ENCODE measurements around the gene NBEAL2.
"Not testable (repeated sequence)": the region's sequence is repeated elsewhere in the genome, so short reads cannot be mapped to it uniquely, and the experiment has no call there.

Gene NBEAL2

GRCh38 chr3:47016086-47016933 is 36.8 kb downstream of the NBEAL2 start:
- no peak for DNase-seq

GRCh38 chr3:47016934-47017435 is 37.5 kb downstream of the NBEAL2 start:
- no peak for DNase-seq

GRCh38 chr3:47017504-47018268 is 38.2 kb downstream of the NBEAL2 start:
- DNase-seq: no peak

- no peak for DNase-seq
Observed at GRCh38 chr3:47018269-47018611, 38.8 kb downstream of the NBEAL2 start.

- DNase-seq: no peak
Observed at GRCh38 chr3:47019201-47019600, 39.7 kb downstream of the NBEAL2 start.

- DNase-seq: no peak
Observed at GRCh38 chr3:47020311-47020710, 40.8 kb downstream of the NBEAL2 start.

GRCh38 chr3:47022641-47023071 is 43.2 kb downstream of the NBEAL2 start:
- DNase-seq: no peak

GRCh38 chr3:47024932-47025331 is 45.5 kb downstream of the NBEAL2 start:
- DNase-seq: no peak

- not testable (repeated sequence) for DNase-seq
Observed at GRCh38 chr3:47026432-47026831, 47.0 kb downstream of the NBEAL2 start.

- no peak for DNase-seq
Observed at GRCh38 chr3:47028146-47028545, 48.7 kb downstream of the NBEAL2 start.

GRCh38 chr3:47028667-47029066 is 49.2 kb downstream of the NBEAL2 start:
- no peak for DNase-seq

GRCh38 chr3:47031041-47031440 is 51.6 kb downstream of the NBEAL2 start:
- not testable (repeated sequence) for DNase-seq

- no peak for DNase-seq
Observed at GRCh38 chr3:47034868-47035489, 55.5 kb downstream of the NBEAL2 start.

- no peak for DNase-seq
Observed at GRCh38 chr3:47035645-47036044, 56.2 kb downstream of the NBEAL2 start.

GRCh38 chr3:47036145-47036544 is 56.7 kb downstream of the NBEAL2 start:
- no peak for DNase-seq

GRCh38 chr3:47037302-47037701 is 57.8 kb downstream of the NBEAL2 start:
- DNase-seq: not testable (repeated sequence)

- no peak for DNase-seq
Observed at GRCh38 chr3:47041114-47041513, 61.6 kb downstream of the NBEAL2 start.

GRCh38 chr3:47042231-47042791 is 62.8 kb downstream of the NBEAL2 start:
- no peak for DNase-seq

- no peak for DNase-seq
Observed at GRCh38 chr3:47047069-47047468, 67.6 kb downstream of the NBEAL2 start.

- DNase-seq: no peak
Observed at GRCh38 chr3:47047673-47048072, 68.2 kb downstream of the NBEAL2 start.

- no peak for DNase-seq
Observed at GRCh38 chr3:47054412-47054811, 74.9 kb downstream of the NBEAL2 start.

- DNase-seq: no peak
Observed at GRCh38 chr3:47056705-47057104, 77.2 kb downstream of the NBEAL2 start.

- no peak for DNase-seq
Observed at GRCh38 chr3:47057212-47057671, 77.8 kb downstream of the NBEAL2 start.
